DND-41 (cell line): Measurements from ENCODE around the gene IL4R.
"Not testable (repeated sequence)": the region's sequence is repeated elsewhere in the genome, so short reads cannot be mapped to it uniquely, and the experiment has no call there.

Experiments
- ATAC-seq: fragments of 200-7000 bp; cut with Tn5 transposase; 3 replicates; pipeline ENCODE4 v1.9.1; 2021; ENCODE audit warnings: low read depth; ENCODE audit not compliant: insufficient read depth
- DNase-seq: peaks from one replicate; pipeline ENCODE4 v3.0.0-alpha.2; 2020
- H2AFZ ChIP-seq: 2 replicates; pipeline ENCODE4 v1.6.0; 2012; ENCODE audit warnings: low read depth, low read length
- H3K27ac ChIP-seq: 2 replicates; pipeline ENCODE4 v1.5.1; 2012; ENCODE audit warnings: low read length, inconsistent platforms
- H3K27me3 ChIP-seq: fragments of 200-600 bp; sonication (generic); 2 replicates; pipeline ENCODE4 v1.6.0; 2012; ENCODE audit warnings: low read length, mild to moderate bottlenecking, inconsistent platforms; ENCODE audit not compliant: insufficient read depth, poor library complexity
- H3K36me3 ChIP-seq: 2 replicates; pipeline ENCODE4 v1.5.1; 2012; ENCODE audit warnings: low read length, inconsistent platforms; ENCODE audit not compliant: insufficient read depth
- H3K4me1 ChIP-seq: 2 replicates; pipeline ENCODE4 v1.5.1; 2012; ENCODE audit warnings: mild to moderate bottlenecking, low read length; ENCODE audit not compliant: insufficient read depth
- H3K4me2 ChIP-seq: 2 replicates; pipeline ENCODE4 v1.6.0; 2012; ENCODE audit warnings: mild to moderate bottlenecking, moderate library complexity, low read length, inconsistent platforms; ENCODE audit not compliant: insufficient read depth
- H3K4me3 ChIP-seq, 2 experiments: fragments of 200-600 bp in 1 of 2; shearing (Covaris generic) in 1 of 2; 2 replicates each; pipeline ENCODE4 v1.5.1; 2012 to 2016; ENCODE audit warnings: inconsistent platforms in 2 of 2, low read length in 2 of 2, mild to moderate bottlenecking in 2 of 2, low read depth in 1 of 2, moderate library complexity in 1 of 2
- H3K79me2 ChIP-seq: 2 replicates; pipeline ENCODE4 v1.6.0; 2012; ENCODE audit warnings: low read length, inconsistent platforms; ENCODE audit not compliant: insufficient read depth
- H3K9ac ChIP-seq: 2 replicates; pipeline ENCODE4 v1.6.0; 2012; ENCODE audit warnings: low read depth, mild to moderate bottlenecking, inconsistent platforms, low read length, moderate library complexity
- H3K9me3 ChIP-seq: 2 replicates; pipeline ENCODE4 v1.5.1; 2012; ENCODE audit warnings: low read length, moderate library complexity, mild to moderate bottlenecking, inconsistent platforms; ENCODE audit not compliant: insufficient read depth, severe bottlenecking
- H4K20me1 ChIP-seq: 2 replicates; pipeline ENCODE4 v1.6.0; 2012; ENCODE audit warnings: low read length; ENCODE audit not compliant: insufficient read depth
- EZH2 ChIP-seq: IDR thresholded peaks from 3 replicates; pipeline ENCODE4 v1.6.1; 2012; ENCODE audit warnings: borderline replicate concordance, low read depth, mild to moderate bottlenecking, moderate library complexity, low read length, inconsistent platforms; ENCODE audit not compliant: severe bottlenecking
- TF ChIP-seq, protein P1 (sequence below): IDR thresholded peaks from 2 replicates; pipeline ENCODE4 v1.5.1; 2012; ENCODE audit warnings: borderline replicate concordance, low read length, moderate library complexity, mild to moderate bottlenecking; ENCODE audit not compliant: poor library complexity, severe bottlenecking; ENCODE audit errors: extremely low read depth

Gene IL4R

DNA sequence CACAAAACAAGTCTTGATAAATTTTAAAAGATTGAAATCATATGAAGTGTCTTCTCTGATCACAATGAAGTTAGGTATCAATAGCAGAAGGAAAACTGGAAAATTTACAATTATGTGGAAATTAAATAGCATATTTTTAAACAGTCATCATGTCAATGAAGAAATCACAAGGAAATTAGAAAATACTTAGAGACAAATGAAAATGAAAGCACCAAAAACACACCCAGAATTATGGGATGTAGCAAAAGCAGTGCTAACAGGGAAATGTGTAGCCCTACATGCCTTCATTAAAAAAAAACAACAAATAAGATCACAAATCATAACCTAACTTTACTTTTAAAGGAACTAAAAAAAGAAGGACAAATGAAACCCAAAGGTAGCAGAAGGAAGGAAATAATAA is 80.7 kb downstream of the IL4R start:
- Histone ChIP-seq H3K36me3 (no peaks in the 10 kb centered on the region), H3K4me3 (no peak overlapping the region), H3K27ac (no peak overlapping the region), H3K9me3 (no peaks in the 10 kb centered on the region), H3K79me2 (no peaks in the 10 kb centered on the region), H2AFZ (no peak overlapping the region), H3K27me3 (no peaks in the 10 kb centered on the region), H3K4me1 (no peaks in the 10 kb centered on the region), H3K9ac (no peak overlapping the region), H3K4me2 (no peak overlapping the region), H4K20me1 (no peaks in the 10 kb centered on the region)
- TF ChIP-seq EZH2, result no peak
- TF ChIP-seq, protein P1, sequence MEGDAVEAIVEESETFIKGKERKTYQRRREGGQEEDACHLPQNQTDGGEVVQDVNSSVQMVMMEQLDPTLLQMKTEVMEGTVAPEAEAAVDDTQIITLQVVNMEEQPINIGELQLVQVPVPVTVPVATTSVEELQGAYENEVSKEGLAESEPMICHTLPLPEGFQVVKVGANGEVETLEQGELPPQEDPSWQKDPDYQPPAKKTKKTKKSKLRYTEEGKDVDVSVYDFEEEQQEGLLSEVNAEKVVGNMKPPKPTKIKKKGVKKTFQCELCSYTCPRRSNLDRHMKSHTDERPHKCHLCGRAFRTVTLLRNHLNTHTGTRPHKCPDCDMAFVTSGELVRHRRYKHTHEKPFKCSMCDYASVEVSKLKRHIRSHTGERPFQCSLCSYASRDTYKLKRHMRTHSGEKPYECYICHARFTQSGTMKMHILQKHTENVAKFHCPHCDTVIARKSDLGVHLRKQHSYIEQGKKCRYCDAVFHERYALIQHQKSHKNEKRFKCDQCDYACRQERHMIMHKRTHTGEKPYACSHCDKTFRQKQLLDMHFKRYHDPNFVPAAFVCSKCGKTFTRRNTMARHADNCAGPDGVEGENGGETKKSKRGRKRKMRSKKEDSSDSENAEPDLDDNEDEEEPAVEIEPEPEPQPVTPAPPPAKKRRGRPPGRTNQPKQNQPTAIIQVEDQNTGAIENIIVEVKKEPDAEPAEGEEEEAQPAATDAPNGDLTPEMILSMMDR, result no peak
- DNase-seq (no peak), ATAC-seq (no peak)

GRCh38 chr16:27398341-27398893 is 84.6 kb downstream of the IL4R start:
- not testable (repeated sequence) for H3K27ac ChIP-seq, H3K36me3 ChIP-seq, H3K4me3 ChIP-seq, H2AFZ ChIP-seq, H3K9me3 ChIP-seq, H3K9ac ChIP-seq, ATAC-seq, H3K4me2 ChIP-seq, H3K27me3 ChIP-seq, H4K20me1 ChIP-seq, H3K79me2 ChIP-seq, DNase-seq
- H3K4me1 ChIP-seq, result peaks cover 24% of the 10 kb centered on the region

GRCh38 chr16:27398894-27399853 is 85.4 kb downstream of the IL4R start:
- no peak for ATAC-seq
- no peak overlapping the region for H3K4me2 ChIP-seq
- H3K36me3 ChIP-seq, result no peaks in the 10 kb centered on the region
- no peak overlapping the region for H3K27ac ChIP-seq
- no peak overlapping the region for H3K4me3 ChIP-seq
- no peaks in the 10 kb centered on the region for H4K20me1 ChIP-seq
- H3K79me2 ChIP-seq, result no peaks in the 10 kb centered on the region
- DNase-seq, result no peak
- no peak overlapping the region for H2AFZ ChIP-seq
- no peaks in the 10 kb centered on the region for H3K9me3 ChIP-seq
- H3K9ac ChIP-seq, result no peak overlapping the region
- no peaks in the 10 kb centered on the region for H3K27me3 ChIP-seq
- peaks cover 27% of the 10 kb centered on the region for H3K4me1 ChIP-seq
- TF ChIP-seq, protein P1, result no peak
- TF ChIP-seq EZH2, result no peak

DNA sequence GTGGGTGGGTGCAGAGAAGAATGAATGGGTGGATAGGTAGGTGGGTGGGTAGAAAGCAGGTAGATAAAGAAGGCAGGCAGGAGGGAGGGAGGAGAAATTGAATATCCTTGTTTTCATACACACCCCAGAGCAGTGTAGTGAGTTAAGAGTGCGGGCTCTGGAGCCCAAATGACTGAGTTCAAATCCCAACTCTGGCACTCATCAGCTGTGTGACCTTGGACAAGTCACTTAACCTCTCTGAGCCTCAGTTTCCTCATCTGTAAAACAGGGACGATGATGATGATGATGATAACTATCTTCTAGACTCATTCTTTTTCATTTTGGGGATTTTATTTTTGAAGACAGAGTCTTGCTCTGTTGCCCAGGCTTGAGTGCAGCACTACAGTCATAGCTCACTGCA is 86.2 kb downstream of the IL4R start:
- H2AFZ ChIP-seq, result no peak overlapping the region
- no peak overlapping the region for H3K4me2 ChIP-seq
- no peak for TF ChIP-seq EZH2
- TF ChIP-seq, protein P1, result no peak
- no peak overlapping the region for H3K27ac ChIP-seq
- H3K36me3 ChIP-seq, result no peaks in the 10 kb centered on the region
- no peaks in the 10 kb centered on the region for H3K9me3 ChIP-seq
- DNase-seq (no peak), ATAC-seq (no peak)
- no peak overlapping the region for H3K4me3 ChIP-seq
- peaks cover 27% of the 10 kb centered on the region for H3K4me1 ChIP-seq
- no peaks in the 10 kb centered on the region for H4K20me1 ChIP-seq
- H3K79me2 ChIP-seq, result no peaks in the 10 kb centered on the region
- no peaks in the 10 kb centered on the region for H3K27me3 ChIP-seq
- no peak overlapping the region for H3K9ac ChIP-seq
